ENCODE measurements around the gene NUP210.
A peak's percentile ranks its signal among the peaks of the same experiment; 100 is the strongest.
"Not testable (repeated sequence)": the region's sequence is repeated elsewhere in the genome, so short reads cannot be mapped to it uniquely, and the experiment has no call there.

The NUP210 gene

GRCh38 chr3:13430411-13430875 is 10.3 kb upstream of the NUP210 start:
- DNase-seq; intact Hi-C loops (cut with DNase I): not testable (repeated sequence)

- no peak for DNase-seq
- intact Hi-C loops (cut with DNase I), result no loop called here
Measured at GRCh38 chr3:13429631-13430291, 9.6 kb upstream of the NUP210 start.

GRCh38 chr3:13428678-13429077 is 8.6 kb upstream of the NUP210 start:
- intact Hi-C loops (cut with DNase I), result not testable (repeated sequence)

GRCh38 chr3:13427662-13428603 is 7.8 kb upstream of the NUP210 start:
- peak in 1 of 10 donors; percentile 26 for DNase-seq
- intact Hi-C loops (cut with DNase I), result no loop called here

More at GRCh38 chr3:13428678-13429077, 8.6 kb upstream of the NUP210 start:
- DNase-seq, result not testable (repeated sequence)

- DNase-seq, result no peak
- intact Hi-C loops (cut with DNase I), result no loop called here
Measured at GRCh38 chr3:13426591-13426990, 6.5 kb upstream of the NUP210 start.

GRCh38 chr3:13425689-13426088 is 5.6 kb upstream of the NUP210 start:
- intact Hi-C loops (cut with DNase I), result no loop called here

GRCh38 chr3:13424865-13425617 is 4.9 kb upstream of the NUP210 start:
- intact Hi-C loops (cut with DNase I), result no loop called here
- DNase-seq, result no peak

More at GRCh38 chr3:13425689-13426088, 5.6 kb upstream of the NUP210 start:
- DNase-seq, result no peak

GRCh38 chr3:13424141-13424844 is 4.2 kb upstream of the NUP210 start:
- intact Hi-C loops (cut with DNase I), result no loop called here

GRCh38 chr3:13420831-13421765 is 976 bp upstream of the NUP210 start:
- DNase-seq, result peak in 1 of 10 donors; percentile 70
- intact Hi-C loops (cut with DNase I), result no loop called here

More at GRCh38 chr3:13424141-13424844, 4.2 kb upstream of the NUP210 start:
- DNase-seq, result no peak

GRCh38 chr3:13419505-13420044 is 547 bp downstream of the NUP210 start:
- peak; percentile 40 to 95 (median 62) for DNase-seq
- intact Hi-C loops (cut with DNase I), result no loop called here

- intact Hi-C loops (cut with DNase I), result no loop called here
- no peak for DNase-seq
Measured at GRCh38 chr3:13417166-13417947, 2.8 kb downstream of the NUP210 start.

- intact Hi-C loops (cut with DNase I), result no loop called here
- peak in 2 of 10 donors; percentile 68 to 69 for DNase-seq
Measured at GRCh38 chr3:13415997-13416793, 3.9 kb downstream of the NUP210 start.

GRCh38 chr3:13415236-13415986 is 4.7 kb downstream of the NUP210 start:
- intact Hi-C loops (cut with DNase I), result no loop called here
- DNase-seq, result no peak

- peak in 6 of 10 donors; percentile 15 to 88 (median 46) for DNase-seq
- intact Hi-C loops (cut with DNase I), result no loop called here
Measured at GRCh38 chr3:13414040-13414729, 5.9 kb downstream of the NUP210 start.

- intact Hi-C loops (cut with DNase I), result no loop called here
- peak in 3 of 10 donors; percentile 23 to 84 (median 47) for DNase-seq
Measured at GRCh38 chr3:13411186-13411860, 8.8 kb downstream of the NUP210 start.

Measured in posterior cingulate gyrus (tissue), 11 donors.